Hematopoietic multipotent progenitor cell (in vitro differentiated cells): ENCODE results near the gene UBASH3A. TPM values are rescaled to one million over a fixed set of nuclear protein-coding genes. Genes with fewer than 3 reads are reported as not detected.
A peak's percentile ranks its signal among the peaks of the same experiment; 100 is the strongest.
"Not testable (repeated sequence)": the region's sequence is repeated elsewhere in the genome, so short reads cannot be mapped to it uniquely, and the experiment has no call there.

Source experiments
- DNase-seq, 3 donors: peaks; one replicate each; pipeline ENCODE4 v3.0.0-alpha.2; 2011 to 2015; ENCODE audit warnings: low read depth in 2 of 3, low spot score in 2 of 3
- total RNA-seq: library from RNA; depleted of rRNA; stranded (reverse); fragments of >200 nt; gene quantifications from one replicate; pipeline ENCODE4 v1.2.3, GENCODE V29; 2012

Gene UBASH3A
- total RNA-seq, 1 donor: 1.6 TPM

DNA sequence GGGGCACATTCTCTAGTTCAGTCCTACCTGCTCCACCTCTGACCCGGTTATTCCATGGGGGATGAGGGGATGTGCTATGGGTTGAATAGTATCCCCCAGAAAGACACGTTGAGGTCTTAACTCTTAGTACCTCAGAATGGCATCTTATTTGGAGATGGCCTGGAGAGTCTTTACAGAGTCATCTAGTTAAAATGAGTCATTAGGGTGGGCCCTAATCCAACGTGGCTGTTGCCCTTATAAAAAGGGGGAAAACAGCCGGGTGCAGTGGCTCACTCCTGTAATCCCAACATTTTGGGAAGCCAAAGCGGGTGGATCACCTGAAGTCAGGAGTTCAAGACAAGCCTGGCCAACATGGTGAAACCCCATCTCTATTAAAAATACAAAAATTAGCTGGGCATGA is 13.5 kb upstream of the UBASH3A start:
- no peak for DNase-seq

DNA sequence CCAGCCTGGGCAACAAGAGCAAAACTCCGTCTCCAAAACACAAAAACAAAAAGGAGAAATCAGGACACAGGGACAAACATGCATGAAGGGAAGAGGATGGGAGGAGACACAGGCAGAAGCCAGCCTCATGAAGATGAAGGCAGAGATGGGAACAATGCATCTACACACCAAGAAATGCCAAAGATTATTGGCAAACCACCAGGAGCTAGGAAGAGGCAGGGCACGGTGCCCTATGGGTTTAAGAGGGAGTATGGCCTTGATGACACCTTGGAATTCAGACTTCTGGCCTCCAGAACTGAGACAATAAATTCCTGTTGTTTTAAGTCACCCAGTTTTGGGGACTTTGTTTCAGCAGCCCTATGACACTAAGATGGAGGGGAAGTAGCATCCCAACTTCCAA is 13.0 kb upstream of the UBASH3A start:
- DNase-seq: no peak

DNA sequence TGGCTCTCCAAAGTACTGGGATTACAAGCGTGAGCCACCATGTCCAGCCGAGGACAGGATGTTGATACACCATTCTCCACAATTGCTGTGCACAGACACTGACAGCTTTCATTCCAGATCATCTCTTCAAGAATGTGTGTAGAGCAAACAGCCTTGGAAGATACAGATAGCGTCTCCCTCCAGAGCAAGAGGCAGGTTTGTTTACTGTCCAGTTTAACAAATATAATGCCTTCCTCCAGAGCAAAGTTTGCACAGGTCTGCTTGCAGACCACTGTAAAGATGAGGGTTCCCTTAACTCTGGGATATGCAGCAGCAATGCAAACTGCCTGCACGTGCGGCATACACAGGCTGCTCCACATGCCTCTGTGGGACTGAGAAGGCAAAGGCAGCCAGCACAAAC is 12.4 kb upstream of the UBASH3A start:
- DNase-seq: no peak

DNA sequence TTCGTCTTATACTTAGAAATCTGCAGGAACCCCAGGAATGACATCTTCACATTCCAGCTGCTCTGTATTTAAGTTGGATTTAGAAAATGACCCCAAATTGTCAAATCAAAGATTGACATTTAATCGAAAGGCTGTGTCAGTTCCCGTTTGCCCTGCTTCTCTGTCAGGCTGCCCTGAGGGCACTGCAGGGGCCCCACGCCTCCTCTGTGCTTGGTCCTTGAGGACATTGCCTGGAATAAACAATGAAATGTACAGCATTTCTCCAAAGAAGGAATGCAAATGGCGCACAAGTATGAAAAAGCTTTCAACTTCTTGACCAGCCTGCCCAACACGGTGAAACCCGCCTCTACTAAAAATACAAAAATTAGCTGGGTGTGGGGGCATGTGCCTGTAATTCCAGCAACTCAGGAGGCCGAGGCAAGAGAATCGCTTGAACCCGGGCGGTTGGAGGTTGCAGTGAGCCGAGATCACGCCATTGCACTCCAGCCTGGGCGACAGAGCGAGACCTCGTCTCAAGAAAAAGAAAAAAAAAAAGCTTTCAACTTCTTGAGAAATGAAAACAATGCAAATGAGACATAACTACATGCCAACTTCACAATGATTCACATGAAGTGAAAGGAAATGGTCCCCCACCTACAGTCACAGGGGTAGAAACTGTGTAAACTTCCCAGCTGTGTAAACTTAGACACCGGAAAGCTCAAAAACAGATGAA is 10.8 kb upstream of the UBASH3A start:
- DNase-seq: peak in 2 of 3 donors; percentile 21 to 35

DNA sequence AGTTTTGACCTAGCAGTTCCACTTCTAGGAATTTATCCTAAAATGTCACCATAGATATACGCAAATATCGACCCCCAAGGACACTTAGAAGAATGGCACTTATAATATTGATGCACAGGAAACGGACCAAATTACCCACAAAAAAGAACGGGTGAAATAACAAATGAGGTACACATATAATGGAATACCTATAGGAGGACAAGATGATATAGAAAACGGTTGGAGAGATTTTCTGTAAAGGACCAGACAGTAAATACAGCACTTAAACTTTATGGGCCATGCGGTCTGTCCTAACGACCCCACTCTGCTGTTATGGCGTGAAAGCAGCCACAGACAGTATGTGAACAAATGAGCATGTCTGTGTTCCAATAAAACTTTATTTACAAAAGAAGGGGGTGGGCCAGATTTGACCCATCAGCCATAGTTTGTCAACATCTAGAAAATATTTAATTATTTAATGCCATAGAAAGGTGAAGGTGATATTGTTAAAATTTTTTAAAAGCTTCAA is 10.2 kb upstream of the UBASH3A start:
- DNase-seq: no peak

DNA sequence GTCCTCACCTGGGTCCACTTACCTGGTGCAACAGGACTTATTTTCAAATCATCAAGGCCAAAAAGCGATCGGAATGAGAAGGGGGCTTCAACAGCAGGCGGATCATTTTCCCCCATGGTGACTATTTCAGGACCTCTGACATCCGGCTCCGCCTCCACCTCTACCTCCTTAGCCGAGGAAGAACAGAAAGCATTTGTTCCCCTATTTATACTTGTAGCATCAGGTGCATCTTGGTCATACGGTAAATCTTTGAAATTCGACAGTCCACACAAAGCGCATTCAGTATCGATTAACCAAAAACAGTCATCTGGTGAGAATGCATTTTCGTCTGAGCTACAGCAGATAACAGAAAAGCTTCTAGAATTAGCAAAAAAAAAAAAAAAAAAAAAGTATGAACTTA is 8.4 kb upstream of the UBASH3A start:
- no peak for DNase-seq

DNA sequence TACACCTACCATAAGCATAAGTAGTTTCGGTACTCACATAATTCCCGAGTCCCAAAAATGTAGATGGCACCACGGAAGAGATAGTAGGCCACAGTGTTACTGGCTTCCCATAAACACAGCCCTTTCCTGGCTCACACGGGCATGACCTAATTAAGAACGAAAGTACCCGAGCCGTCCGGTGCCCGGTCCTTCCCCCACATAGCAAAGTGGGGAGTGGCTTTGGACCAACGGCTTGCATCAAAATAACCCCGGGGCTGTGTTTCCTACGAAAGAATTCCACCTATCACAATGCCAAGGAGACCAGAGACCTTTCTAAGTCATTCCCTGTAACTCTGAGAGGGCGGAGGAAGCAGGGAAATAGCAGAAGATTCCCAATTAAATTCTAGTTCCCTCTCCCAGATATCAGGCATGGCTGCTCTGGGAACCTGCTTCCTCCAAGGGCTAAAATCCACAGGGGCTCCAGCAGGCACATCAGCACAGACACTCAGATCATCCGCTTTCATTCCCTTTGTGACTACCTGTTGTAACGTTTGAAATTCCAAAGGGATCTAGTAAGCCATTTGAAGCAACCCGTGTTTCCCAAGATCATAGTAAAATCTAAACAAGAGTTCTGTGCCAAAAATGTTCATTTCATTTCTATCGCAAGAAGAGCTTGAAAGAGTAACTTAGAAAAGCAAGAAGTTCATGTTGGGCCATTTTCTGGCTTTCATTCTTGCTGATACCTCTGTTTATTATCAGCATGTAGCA is 7.6 kb upstream of the UBASH3A start, which contains the start of gene TMPRSS3:
Gene TMPRSS3, minus strand, starts transcription at position 148 of the 747 bp plus-strand sequence. CDS start 635 bp downstream, outside the sequence.
- DNase-seq: no peak

DNA sequence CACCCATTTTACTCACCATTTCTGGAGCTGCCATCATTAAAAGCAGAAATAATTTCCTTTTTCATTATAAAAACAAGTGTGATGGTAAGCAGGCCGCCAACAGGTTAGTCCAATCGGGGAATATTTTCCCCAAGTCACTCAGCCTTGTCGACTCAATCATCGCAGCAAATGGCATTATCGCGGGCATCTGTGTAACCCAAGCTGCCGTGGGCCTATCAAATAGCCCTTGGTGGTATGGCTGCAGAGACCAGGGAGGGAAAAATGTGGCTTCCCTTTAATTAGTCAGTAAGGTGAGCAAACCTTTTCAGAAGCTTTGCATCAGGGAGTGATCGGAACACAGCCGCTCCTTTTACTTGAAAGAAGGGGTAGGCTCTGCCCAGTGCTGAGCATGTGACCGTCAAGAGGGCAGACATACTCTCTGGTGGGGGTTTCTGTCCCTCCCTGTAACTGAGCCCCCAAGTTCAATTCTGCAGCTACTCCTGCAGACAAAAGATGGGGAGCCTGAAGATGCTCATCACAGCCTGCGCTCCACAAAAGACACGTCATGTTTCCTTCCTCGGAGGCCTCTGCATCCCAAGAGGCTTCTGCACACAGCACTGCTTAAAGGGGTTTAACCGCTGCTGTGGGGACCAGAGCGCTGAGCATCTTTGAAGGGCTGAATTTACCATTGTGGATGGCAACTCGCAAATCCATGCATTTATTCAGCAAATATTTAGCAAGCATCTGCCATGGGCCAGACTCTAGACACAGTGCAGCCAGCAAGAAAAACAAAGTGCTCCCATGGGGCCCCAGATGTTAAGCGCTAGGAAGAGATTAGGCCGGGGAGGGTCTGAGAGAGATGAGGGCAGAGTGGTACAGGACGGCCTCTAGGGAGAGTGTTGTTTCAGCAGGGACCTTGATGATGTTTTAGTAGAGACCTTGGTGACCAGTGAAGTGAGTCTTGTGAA is 6.6 kb upstream of the UBASH3A start:
- no peak for DNase-seq

DNA sequence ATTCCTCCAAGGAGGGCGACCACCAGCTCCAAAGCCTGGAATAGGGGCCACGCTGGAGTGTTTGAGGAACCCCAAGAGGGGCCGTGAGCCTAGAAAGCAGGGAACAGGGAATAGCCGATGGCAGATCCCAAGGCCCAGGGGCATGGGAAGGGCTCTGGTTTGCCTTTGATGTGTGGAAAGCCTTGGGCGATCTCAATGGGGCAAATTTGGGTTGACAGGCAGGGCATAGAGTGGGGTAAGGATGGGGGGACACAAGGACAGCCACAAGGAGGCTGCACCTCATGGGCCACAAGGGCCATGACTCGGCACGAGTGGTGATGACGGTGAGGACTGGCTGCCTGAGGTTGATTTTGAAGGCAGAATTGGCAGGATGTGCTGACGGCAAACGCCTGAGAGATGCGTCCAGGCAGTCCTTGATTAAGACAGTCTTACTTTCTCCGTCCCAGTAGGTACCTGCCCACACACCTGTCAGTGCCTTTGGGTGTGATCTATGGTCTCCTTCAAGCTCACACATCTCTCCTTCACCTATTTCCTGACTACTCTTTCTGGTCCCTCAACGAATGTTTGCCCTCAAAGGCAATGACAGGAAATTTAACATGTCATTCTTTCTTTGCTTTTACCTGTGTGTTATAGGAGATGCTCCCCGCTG is 5.8 kb upstream of the UBASH3A start:
- DNase-seq: no peak

DNA sequence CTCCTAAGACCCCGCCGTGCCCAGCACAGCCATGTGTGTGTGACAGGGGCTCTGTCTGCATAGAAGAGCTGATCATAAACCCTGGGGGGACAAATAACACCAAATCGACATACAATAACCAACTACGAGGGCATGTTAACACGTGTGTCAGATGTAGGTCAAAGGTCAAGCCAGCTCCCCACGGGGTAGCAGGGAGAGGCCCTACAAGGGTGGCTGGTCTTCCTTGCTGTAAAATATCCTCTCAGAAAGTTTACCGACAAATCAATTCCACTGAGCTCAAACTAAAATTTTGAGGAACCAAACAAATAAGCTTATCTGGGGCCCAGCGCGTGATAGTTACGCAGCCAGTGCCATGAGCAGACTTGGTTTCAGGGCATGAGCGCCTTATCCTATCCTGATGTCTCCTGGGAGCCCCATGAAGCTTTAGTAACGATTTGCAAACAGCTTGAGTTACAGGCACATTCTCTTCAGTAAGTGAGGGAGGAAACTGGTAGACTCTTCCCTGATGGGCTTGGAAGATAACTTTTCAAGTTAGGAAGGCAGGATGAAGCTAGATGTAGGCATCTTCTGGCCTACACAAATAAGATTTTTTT is 5.2 kb upstream of the UBASH3A start:
- no peak for DNase-seq

DNA sequence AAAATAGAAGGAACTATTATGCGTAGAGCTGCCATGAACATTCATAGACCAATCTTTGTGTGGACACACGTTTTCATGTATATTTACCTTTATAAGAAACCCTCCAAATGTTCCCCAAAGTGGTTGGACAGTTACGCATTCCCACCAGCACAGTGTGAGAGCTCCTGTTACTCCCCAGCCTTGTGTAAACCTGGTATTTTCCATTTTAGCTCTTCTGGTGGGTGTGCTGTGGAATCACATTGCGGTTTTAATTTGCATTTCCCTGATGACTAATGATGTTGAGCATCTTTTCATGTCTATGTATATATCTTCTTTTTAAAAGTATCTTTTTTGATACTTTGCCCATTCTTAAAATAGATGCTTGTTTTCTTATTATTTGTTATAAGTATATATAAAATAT is 3.2 kb upstream of the UBASH3A start:
- DNase-seq: no peak

DNA sequence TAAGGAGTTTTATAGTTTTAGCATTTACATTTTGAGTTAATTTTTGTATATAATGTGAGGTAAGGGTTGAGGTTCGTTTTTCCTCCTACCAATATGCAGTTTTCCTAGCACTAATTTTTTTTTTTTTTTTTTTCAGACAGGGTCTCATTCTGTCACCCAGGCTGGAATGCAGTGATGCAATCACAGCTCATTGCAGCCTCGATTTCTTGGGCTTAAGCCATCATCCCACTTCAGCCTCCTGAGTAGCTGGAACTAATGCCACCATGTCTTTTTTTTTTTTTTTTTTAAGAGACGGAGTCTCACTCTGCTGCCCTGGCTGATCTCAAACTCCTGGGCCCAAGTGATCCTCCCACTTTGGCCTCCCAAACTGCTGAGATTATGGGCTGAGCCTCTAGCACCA is 2.5 kb upstream of the UBASH3A start:
- no peak for DNase-seq

DNA sequence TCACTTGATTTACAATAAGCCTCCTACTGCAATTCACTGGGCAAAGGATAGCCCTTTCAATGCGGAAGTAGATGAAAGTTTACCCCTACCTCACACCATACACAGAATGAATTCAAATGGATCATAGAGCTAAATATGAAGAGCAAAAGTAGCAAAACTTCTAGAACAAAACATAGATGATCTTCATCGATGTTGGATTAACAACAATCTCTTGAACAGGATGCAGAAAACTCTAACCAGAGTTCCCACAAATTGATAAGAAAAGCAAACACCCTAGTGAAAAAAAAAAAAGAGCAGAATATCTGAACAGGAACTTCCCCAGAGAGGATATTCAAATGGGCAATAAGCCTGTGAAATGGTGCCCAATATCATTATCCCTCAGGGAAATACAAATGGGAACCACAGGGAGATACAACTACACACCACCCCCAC is 1.9 kb upstream of the UBASH3A start:
- no peak for DNase-seq

DNA sequence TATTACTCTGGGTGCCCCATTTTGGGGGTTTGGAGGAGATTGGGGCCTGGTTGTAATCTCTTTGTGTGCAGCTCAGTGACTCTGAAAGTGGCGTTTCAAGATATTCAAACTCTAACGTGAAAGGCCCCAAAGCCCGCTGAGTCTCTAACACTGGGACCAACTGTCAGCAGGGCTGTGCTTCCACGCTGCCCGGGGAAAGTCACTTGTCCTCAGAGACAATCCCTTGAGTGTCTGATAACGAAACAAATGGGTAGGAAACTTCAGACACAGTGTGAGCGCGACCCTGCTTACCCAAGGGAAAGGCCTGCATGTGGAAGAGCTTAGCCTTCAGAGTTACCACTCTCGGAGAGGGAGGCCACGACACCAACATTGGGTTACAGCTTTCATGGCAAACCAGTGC is 837 bp downstream of the UBASH3A start:
- DNase-seq: no peak

DNA sequence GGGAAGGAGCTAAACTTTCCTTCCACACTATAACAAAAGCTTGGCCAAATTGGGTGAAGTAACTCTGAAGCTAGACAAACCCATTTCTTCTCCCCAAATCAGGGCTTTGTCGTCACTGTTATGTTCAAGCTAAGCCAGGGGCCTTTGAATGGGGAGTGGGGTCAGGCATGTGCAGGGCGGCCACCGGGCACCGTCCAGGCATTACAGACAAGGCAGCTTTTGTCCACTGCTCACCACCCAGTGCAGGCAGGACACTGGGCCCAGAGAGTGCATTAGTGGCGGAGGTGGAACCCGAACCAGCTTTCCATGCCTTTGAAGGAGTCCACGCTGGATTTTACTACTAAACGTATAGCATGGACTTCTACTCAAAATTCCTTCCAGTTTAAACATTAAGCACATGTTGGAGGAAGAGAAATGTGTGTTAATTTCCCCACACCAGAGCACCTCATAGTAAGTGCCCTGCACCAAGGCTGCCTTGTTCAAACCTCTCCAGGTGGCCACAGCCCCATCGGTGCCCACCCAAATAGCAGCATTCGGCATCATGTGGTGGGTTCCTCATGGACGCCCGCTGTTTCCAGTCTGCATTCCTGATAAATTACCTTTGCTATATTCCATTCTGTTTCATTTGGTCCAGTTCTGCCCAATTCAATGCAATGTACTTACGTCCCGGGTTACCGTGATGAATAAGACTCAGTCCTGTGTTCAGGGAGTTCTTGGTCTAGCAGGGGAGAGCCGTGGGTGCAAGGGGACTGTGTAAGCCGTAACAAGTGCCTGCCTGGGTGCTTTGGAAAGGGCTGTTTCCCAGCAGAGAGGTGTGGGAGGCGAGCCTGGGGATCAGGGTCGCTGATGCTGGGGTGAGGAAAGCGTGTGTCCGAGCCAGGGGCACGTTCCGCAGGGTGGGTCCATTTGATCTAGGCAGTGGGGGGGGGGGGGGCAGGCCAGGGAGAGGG is 1.6 kb downstream of the UBASH3A start:
- no peak for DNase-seq

DNA sequence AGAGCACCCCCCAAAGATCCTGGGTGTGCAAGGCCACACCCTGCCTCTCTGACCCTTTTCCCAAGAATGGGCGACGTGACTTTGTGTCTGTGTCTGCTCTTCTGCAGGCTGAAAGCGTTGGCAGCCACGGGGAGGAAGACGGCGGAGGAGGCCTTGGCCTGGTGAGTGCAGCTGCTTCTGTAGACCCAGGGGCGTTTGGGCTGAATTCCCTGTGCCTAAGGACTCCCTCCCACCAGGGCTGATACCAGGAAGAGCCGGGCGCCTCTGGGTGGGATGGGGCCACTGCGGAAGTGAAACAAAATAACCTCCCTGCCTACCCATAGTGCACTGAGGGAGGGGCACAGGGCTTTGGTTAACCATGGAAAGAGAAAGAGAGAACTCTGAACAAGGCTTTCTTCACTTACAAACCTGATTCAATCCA is 2.5 kb downstream of the UBASH3A start:
- no peak for DNase-seq

DNA sequence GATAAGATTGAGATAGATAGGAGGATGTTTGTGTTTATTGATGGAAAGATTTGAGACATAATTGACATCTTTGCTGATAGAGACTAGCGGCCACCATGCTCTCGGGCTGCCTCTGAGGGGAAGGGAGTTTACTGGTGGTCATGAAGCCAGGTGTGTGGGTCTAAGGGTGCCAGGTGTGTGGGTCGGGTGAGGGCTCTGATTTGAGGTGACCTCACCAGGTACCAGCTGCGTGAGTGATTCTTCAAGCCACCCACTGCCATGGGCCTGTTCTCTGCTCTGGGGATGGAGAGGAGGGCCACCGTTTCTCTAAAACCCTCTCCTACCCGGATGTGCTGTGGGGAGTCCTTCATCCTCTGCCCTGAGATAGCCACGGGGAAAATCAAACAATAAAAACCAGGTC is 3.2 kb downstream of the UBASH3A start:
- no peak for DNase-seq

DNA sequence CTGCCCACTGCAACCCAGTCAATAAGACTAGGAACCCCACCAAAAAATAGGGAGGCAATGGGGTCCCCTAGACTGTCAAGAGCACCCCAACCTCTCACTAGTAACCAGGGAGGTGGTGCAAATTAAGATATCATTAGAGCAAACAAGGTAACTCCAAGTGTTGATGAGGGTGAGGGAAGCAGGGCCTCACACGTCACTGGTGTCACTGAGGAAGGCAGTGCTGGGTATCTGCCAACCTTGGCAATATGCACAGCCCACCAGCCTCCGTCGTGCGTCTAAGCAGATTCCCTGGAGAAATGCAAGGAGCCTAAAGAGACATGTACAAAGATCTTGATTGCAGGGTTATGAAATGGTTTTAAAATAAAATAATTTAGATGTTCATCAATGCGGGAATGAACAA is 3.8 kb downstream of the UBASH3A start:
- DNase-seq: no peak

DNA sequence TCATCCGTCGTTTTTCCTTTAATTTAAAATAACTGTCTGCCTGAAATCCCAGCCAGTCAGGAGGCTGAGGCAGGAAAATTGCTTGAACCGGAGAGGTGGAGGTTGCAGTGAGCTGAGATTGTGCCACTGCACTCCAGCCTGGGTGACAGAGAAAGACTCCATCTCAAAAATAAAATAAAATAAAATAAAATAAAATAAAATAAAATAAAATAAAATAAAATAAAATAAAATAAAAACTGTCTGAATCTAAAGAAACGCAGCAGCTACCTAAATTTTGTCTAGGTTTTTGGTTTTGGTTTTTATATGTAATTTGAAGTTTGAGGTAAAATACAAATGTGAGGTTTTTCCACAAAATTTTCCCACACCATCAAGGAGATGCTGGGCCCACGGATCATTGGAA is 5.0 kb downstream of the UBASH3A start:
- DNase-seq: not testable (repeated sequence)
